Measurements from ENCODE around the gene DIO3. TPM values are rescaled to one million over a fixed set of nuclear protein-coding genes. Genes with fewer than 3 reads are reported as not detected.
A peak's percentile ranks its signal among the peaks of the same experiment; 100 is the strongest.

The DIO3 gene
- total RNA-seq, 3 donors from 2014 or later = 1.8 to 2.5 (median 1.9) TPM

- Histone ChIP-seq H3K4me3 (no peak overlapping the region), H3K36me3 (ENCODE audit: low read depth) (no peaks in the 10 kb centered on the region), H3K9me3 (no peaks in the 10 kb centered on the region), H3K4me1 (ENCODE audit: low read depth) (no peaks in the 10 kb centered on the region)
- no peak for ATAC-seq
- DNase-seq = no peak
- intact Hi-C loops (cut with DNase I, micrococcal nuclease) = no loop called here
- no peak for TF ChIP-seq CTCF (IDR thresholded peaks at IDR 0.05)
These were observed 38.1 kb downstream of the DIO3 start for GRCh38 chr14:101599234-101599885.

GRCh38 chr14:101600336-101600890, 39.1 kb downstream of the DIO3 start:
- Histone ChIP-seq H3K9me3 (no peaks in the 10 kb centered on the region), H3K4me1 (ENCODE audit: low read depth) (no peaks in the 10 kb centered on the region), H3K36me3 (ENCODE audit: low read depth) (no peaks in the 10 kb centered on the region), H3K4me3 (no peak overlapping the region)
- intact Hi-C loops (cut with DNase I, micrococcal nuclease) = no loop called here
- no peak for ATAC-seq
- TF ChIP-seq CTCF (IDR thresholded peaks at IDR 0.05) = no peak
- peak in 1 of 3 donors; percentile 23 for DNase-seq

GRCh38 chr14:101600891-101601605, 39.8 kb downstream of the DIO3 start:
- intact Hi-C loops (cut with DNase I, micrococcal nuclease) = no loop called here
- H3K4me1 ChIP-seq (ENCODE audit: low read depth) = no peaks in the 10 kb centered on the region
- no peaks in the 10 kb centered on the region for H3K9me3 ChIP-seq
- DNase-seq (peak in 1 of 3 donors; percentile 25), ATAC-seq (no peak)
- H3K36me3 ChIP-seq (ENCODE audit: low read depth) = no peaks in the 10 kb centered on the region
- no peak for TF ChIP-seq CTCF (IDR thresholded peaks at IDR 0.05)
- H3K4me3 ChIP-seq = no peak overlapping the region

GRCh38 chr14:101601606-101602465, 40.5 kb downstream of the DIO3 start:
- Histone ChIP-seq H3K36me3 (ENCODE audit: low read depth) (no peaks in the 10 kb centered on the region), H3K9me3 (no peaks in the 10 kb centered on the region), H3K4me3 (no peak overlapping the region), H3K4me1 (ENCODE audit: low read depth) (no peaks in the 10 kb centered on the region)
- TF ChIP-seq CTCF (IDR thresholded peaks at IDR 0.05) = no peak
- no peak for ATAC-seq
- peak in 1 of 3 donors; percentile 45 for DNase-seq
- intact Hi-C loops (cut with DNase I, micrococcal nuclease) = no loop called here

- Histone ChIP-seq H3K4me3 (no peak overlapping the region), H3K4me1 (ENCODE audit: low read depth) (no peaks in the 10 kb centered on the region), H3K36me3 (ENCODE audit: low read depth) (no peaks in the 10 kb centered on the region), H3K9me3 (no peaks in the 10 kb centered on the region)
- intact Hi-C loops (cut with DNase I, micrococcal nuclease) = no loop called here
- no peak for TF ChIP-seq CTCF (IDR thresholded peaks at IDR 0.05)
- ATAC-seq = no peak
- DNase-seq = peak in 1 of 3 donors; percentile 31
These were observed 41.2 kb downstream of the DIO3 start for GRCh38 chr14:101602466-101602840.

Data from mucosa of descending colon (tissue), 3 donors.